HepG2 (cell line): Measurements from ENCODE around the gene LRRC4C.

Experiments
- ADNP ChIP-seq: sonication (generic); formaldehyde crosslinking; IDR thresholded peaks from 2 replicates; pipeline ENCODE4 v1.4.0; 2020; ENCODE audit warnings: missing genetic modification reagents
- MAZ ChIP-seq, 2 experiments: sonication (generic) in 1 of 2; formaldehyde crosslinking in 1 of 2; IDR thresholded peaks; 2 replicates each; pipeline versions ENCODE4 v1.5.0 to v1.6.1; 2012 to 2020; ENCODE audit warnings: low read depth in 2 of 2, mild to moderate bottlenecking in 2 of 2, borderline replicate concordance in 1 of 2, improper control_type of control experiment in 1 of 2, low read length in 1 of 2, missing genetic modification reagents in 1 of 2, moderate library complexity in 1 of 2
- MTF2 ChIP-seq: sonication (generic); formaldehyde crosslinking; IDR thresholded peaks from 2 replicates; pipeline ENCODE4 v1.5.0; 2020; ENCODE audit warnings: missing genetic modification reagents, borderline replicate concordance
- PAX8 ChIP-seq: sonication (generic); formaldehyde crosslinking; IDR thresholded peaks from 2 replicates; pipeline ENCODE4 v1.8.0; 2022; ENCODE audit warnings: mild to moderate bottlenecking, missing genetic modification reagents, borderline replicate concordance
- TEAD2 ChIP-seq: sonication (generic); formaldehyde crosslinking; IDR thresholded peaks from 2 replicates; pipeline ENCODE4 v1.9.0; 2021; ENCODE audit warnings: missing genetic modification reagents
- TF ChIP-seq, protein P1 (sequence below): fragments of 450-650 bp; IDR thresholded peaks from 2 replicates; pipeline ENCODE4 v1.6.1; 2016
- TF ChIP-seq, protein P2 (sequence below): IDR thresholded peaks from 2 replicates; pipeline ENCODE4 v1.6.1; 2016; ENCODE audit warnings: low read depth, borderline replicate concordance

DNA sequence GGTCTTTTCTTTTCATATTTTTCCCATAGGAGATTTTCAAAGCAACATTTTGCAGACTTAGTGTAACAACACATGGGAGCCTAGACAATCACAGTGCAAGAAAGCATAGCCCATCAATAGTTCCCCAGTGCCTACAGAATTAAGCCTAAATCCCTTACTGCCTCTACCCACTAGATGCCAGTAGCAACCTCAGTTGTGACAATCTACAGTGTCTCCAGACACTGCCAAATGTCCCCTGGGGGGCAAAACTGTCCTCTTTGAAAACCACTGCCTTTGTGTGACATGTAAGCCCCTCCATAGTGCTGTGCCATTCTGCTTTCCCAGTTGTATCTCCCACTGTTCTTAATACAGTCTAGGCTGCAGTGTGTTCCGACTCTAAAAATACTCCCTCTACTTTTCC lies 1329.0 kb downstream of the LRRC4C start:
- no peak for TF ChIP-seq ADNP (CRISPR knock-in tag)
- TF ChIP-seq, protein P1, sequence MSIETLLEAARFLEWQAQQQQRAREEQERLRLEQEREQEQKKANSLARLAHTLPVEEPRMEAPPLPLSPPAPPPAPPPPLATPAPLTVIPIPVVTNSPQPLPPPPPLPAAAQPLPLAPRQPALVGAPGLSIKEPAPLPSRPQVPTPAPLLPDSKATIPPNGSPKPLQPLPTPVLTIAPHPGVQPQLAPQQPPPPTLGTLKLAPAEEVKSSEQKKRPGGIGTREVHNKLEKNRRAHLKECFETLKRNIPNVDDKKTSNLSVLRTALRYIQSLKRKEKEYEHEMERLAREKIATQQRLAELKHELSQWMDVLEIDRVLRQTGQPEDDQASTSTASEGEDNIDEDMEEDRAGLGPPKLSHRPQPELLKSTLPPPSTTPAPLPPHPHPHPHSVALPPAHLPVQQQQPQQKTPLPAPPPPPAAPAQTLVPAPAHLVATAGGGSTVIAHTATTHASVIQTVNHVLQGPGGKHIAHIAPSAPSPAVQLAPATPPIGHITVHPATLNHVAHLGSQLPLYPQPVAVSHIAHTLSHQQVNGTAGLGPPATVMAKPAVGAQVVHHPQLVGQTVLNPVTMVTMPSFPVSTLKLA, result no peak
- TF ChIP-seq MTF2, result no peak
- TF ChIP-seq, protein P2, sequence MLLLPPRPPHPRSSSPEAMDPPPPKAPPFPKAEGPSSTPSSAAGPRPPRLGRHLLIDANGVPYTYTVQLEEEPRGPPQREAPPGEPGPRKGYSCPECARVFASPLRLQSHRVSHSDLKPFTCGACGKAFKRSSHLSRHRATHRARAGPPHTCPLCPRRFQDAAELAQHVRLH (CRISPR knock-in tag), result no peak
- TF ChIP-seq PAX8 (CRISPR knock-in tag), result no peak
- TF ChIP-seq MAZ (IDR thresholded peaks at IDR 0.05; ENCODE audit: borderline replicate concordance, low read depth, low read length), result no peak
- TF ChIP-seq MAZ (CRISPR knock-in tag; IDR thresholded peaks at IDR 0.05; ENCODE audit: low read depth), result no peak
- TF ChIP-seq TEAD2, result no peak
